GM23338 (cell line): ENCODE data around the gene LCTL. TPM values are rescaled to one million over a fixed set of nuclear protein-coding genes. Genes with fewer than 3 reads are reported as not detected.

Experiments
- ATAC-seq: fragments of 200-7000 bp; cut with Tn5 transposase; 3 replicates; pipeline ENCODE4 v1.9.1; 2020
- DNase-seq: peaks from one replicate; pipeline ENCODE4 v3.0.0-alpha.2; 2015; ENCODE audit warnings: low spot score
- H2AFZ ChIP-seq: fragments of 200-600 bp; sonication (generic); 2 replicates; pipeline ENCODE4 v1.8.0; 2016; ENCODE audit warnings: antibody characterized with exemption, mild to moderate bottlenecking, moderate library complexity
- H3F3A ChIP-seq: fragments of 200-600 bp; sonication (generic); replicated peaks from 2 replicates; pipeline ENCODE4 v1.8.0; 2017; ENCODE audit warnings: antibody characterized with exemption, mixed run types, low read depth
- H3K27ac ChIP-seq: fragments of 200-600 bp; sonication (generic); 2 replicates; pipeline ENCODE4 v1.6.1; 2016; ENCODE audit warnings: low read depth
- H3K27me3 ChIP-seq: fragments of 200-600 bp; sonication (generic); 2 replicates; pipeline ENCODE4 v1.8.0; 2016; ENCODE audit warnings: mild to moderate bottlenecking, mixed run types, moderate library complexity; ENCODE audit not compliant: insufficient read depth
- H3K36me3 ChIP-seq: fragments of 200-600 bp; sonication (generic); 2 replicates; pipeline ENCODE4 v1.8.0; 2016; ENCODE audit warnings: mild to moderate bottlenecking; ENCODE audit not compliant: insufficient read depth
- H3K4me1 ChIP-seq: fragments of 200-600 bp; sonication (generic); 2 replicates; pipeline ENCODE4 v1.8.0; 2016; ENCODE audit warnings: mild to moderate bottlenecking, moderate library complexity; ENCODE audit not compliant: insufficient read depth
- H3K4me2 ChIP-seq: fragments of 200-600 bp; sonication (generic); 2 replicates; pipeline ENCODE4 v1.7.1; 2017; ENCODE audit warnings: mixed run types
- H3K4me3 ChIP-seq: fragments of 200-600 bp; sonication (generic); 2 replicates; pipeline ENCODE4 v1.6.1; 2016; ENCODE audit warnings: mixed run types
- H3K79me2 ChIP-seq: fragments of 200-600 bp; sonication (generic); replicated peaks from 2 replicates; pipeline ENCODE4 v1.8.0; 2017; ENCODE audit warnings: mild to moderate bottlenecking; ENCODE audit not compliant: insufficient read depth
- H3K9me2 ChIP-seq: fragments of 200-600 bp; sonication (generic); 2 replicates; pipeline ENCODE4 v1.8.0; 2017; ENCODE audit not compliant: insufficient read depth
- H4K20me1 ChIP-seq: fragments of 200-600 bp; sonication (generic); replicated peaks from 2 replicates; pipeline ENCODE4 v1.8.0; 2017; ENCODE audit warnings: mild to moderate bottlenecking; ENCODE audit not compliant: insufficient read depth
- H3K27ac Mint-ChIP-seq: 2 replicates; pipeline ENCODE4 v1.8.0; 2020; ENCODE audit warnings: inconsistent platforms, mild to moderate bottlenecking, moderate library complexity, mixed read lengths
- H3K27me3 Mint-ChIP-seq: 3 replicates; pipeline ENCODE4 v1.8.0; 2022; ENCODE audit warnings: low read depth, mild to moderate bottlenecking, moderate library complexity, mixed read lengths, inconsistent platforms; ENCODE audit not compliant: insufficient read depth, poor library complexity
- H3K36me3 Mint-ChIP-seq: 3 replicates; pipeline ENCODE4 v1.8.0; 2021; ENCODE audit warnings: low read depth, mild to moderate bottlenecking, inconsistent platforms, moderate library complexity, mixed read lengths
- H3K4me1 Mint-ChIP-seq: 3 replicates; pipeline ENCODE4 v1.8.0; 2020; ENCODE audit warnings: mild to moderate bottlenecking, inconsistent platforms, mixed read lengths
- H3K4me3 Mint-ChIP-seq: 3 replicates; pipeline ENCODE4 v1.8.0; 2021; ENCODE audit warnings: moderate library complexity, mild to moderate bottlenecking, inconsistent platforms, mixed read lengths
- H3K9me3 Mint-ChIP-seq: 3 replicates; pipeline ENCODE4 v1.8.0; 2020; ENCODE audit warnings: moderate library complexity, mild to moderate bottlenecking, inconsistent platforms, mixed read lengths
- CREB1 ChIP-seq: fragments of 250-450 bp; sonication (Bioruptor Pico); IDR thresholded peaks from 2 replicates; pipeline ENCODE4 v1.5.0; 2020; ENCODE audit warnings: low read depth, mild to moderate bottlenecking, moderate library complexity
- EZH2 ChIP-seq: fragments of 200-600 bp; sonication (generic); IDR thresholded peaks from one replicate; pipeline ENCODE4 v1.8.0; 2017; ENCODE audit warnings: antibody characterized with exemption, mild to moderate bottlenecking, low read depth; ENCODE audit not compliant: unreplicated experiment
- EZH2phosphoT487 ChIP-seq: fragments of 200-600 bp; sonication (generic); IDR thresholded peaks from one replicate; pipeline ENCODE4 v1.8.1; 2018; ENCODE audit warnings: antibody characterized with exemption; ENCODE audit not compliant: unreplicated experiment
- JUNB ChIP-seq: IDR thresholded peaks from one replicate; pipeline ENCODE4 v1.6.1; 2016; ENCODE audit warnings: antibody characterized with exemption; ENCODE audit not compliant: unreplicated experiment
- NANOG ChIP-seq: IDR thresholded peaks from 2 replicates; pipeline ENCODE4 v1.6.1; 2016; ENCODE audit warnings: antibody characterized with exemption, borderline replicate concordance
- POLR2AphosphoS5 ChIP-seq: IDR thresholded peaks from 2 replicates; pipeline ENCODE4 v1.6.1; 2016; ENCODE audit warnings: antibody characterized with exemption, low read depth
- STAT1 ChIP-seq: IDR thresholded peaks from one replicate; pipeline ENCODE4 v1.6.1; 2016; ENCODE audit warnings: antibody characterized with exemption; ENCODE audit not compliant: unreplicated experiment
- ZNF114 ChIP-seq: fragments of 250-450 bp; sonication (Bioruptor Pico); IDR thresholded peaks from 2 replicates; pipeline ENCODE4 v1.5.0; 2020; ENCODE audit warnings: mild to moderate bottlenecking, moderate library complexity
- ZNF331 ChIP-seq: fragments of 250-450 bp; sonication (Bioruptor Pico); IDR thresholded peaks from 2 replicates; pipeline ENCODE4 v1.5.0; 2020; ENCODE audit warnings: low read depth, mild to moderate bottlenecking, moderate library complexity
- polyA plus RNA-seq: library from polyadenylated mRNA; unstranded; fragments of >200 nt; fragmentation: Nextera tagmentation; extraction: Ambion mirVana; gene quantifications from 2 replicates; pipeline ENCODE4 v1.2.1, GENCODE V29; 2016
- total RNA-seq: library from RNA; depleted of rRNA; stranded (reverse); fragments of >200 nt; shearing (Covaris generic); gene quantifications from 2 replicates; pipeline ENCODE4 v1.2.3, GENCODE V29; 2014
- TF ChIP-seq, protein P1 (sequence below): IDR thresholded peaks from 2 replicates; pipeline ENCODE4 v1.6.1; 2016; ENCODE audit warnings: antibody characterized with exemption
- TF ChIP-seq, protein P2 (sequence below): fragments of 250-450 bp; sonication (Bioruptor Pico); IDR thresholded peaks from 2 replicates; pipeline ENCODE4 v1.5.0; 2020; ENCODE audit warnings: mild to moderate bottlenecking, moderate library complexity
- TF ChIP-seq, protein P3 (sequence below): IDR thresholded peaks from one replicate; pipeline ENCODE4 v1.6.1; 2018; ENCODE audit warnings: antibody characterized with exemption; ENCODE audit not compliant: unreplicated experiment
- TF ChIP-seq, protein P4 (sequence below), 2 experiments: fragments of 200-600 bp in 1 of 2; sonication (generic) in 1 of 2; conservative IDR thresholded peaks; 2 replicates each; pipeline versions ENCODE4 v1.5.1 to v1.6.1; 2016 to 2017; ENCODE audit warnings: antibody characterized with exemption in 2 of 2, low read depth in 2 of 2, mild to moderate bottlenecking in 2 of 2, moderate library complexity in 1 of 2

Gene LCTL
- total and polyA plus RNA-seq, 2 experiments from 2014 or later, result 2.3 to 5.6 TPM

DNA sequence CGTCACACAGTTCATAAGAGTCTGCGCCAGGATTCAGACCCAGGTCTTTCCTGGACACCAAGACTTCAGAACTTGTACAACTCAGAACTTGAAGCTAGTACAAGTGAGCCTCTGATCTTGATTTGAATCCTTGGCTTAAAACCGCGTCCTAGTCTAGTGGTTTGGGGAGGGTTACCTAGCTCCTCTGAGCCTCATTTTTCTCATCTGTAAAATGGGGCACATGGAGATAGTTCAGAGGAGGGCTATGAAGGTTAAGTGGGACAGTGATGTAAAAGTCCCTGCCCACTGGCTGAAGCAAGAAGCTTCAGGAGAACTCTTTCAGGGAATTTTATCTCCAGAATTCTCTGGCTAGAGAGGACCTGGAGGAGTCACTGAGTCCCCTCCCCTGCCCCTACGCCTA is 48.7 kb upstream of the LCTL start:
- Mint-ChIP-seq H3K36me3 (no peaks in the 10 kb centered on the region), H3K9me3 (no peaks in the 10 kb centered on the region), H3K27ac (no peak overlapping the region), H3K27me3 (peaks cover 5% of the 10 kb centered on the region), H3K4me3 (no peak overlapping the region), H3K4me1 (peaks cover 22% of the 10 kb centered on the region)
- peaks cover 19% of the 10 kb centered on the region for H3K4me1 ChIP-seq
- no peaks in the 10 kb centered on the region for H3K79me2 ChIP-seq
- H3K9me2 ChIP-seq, result no peaks in the 10 kb centered on the region
- no peak for ATAC-seq
- no peak overlapping the region for H2AFZ ChIP-seq
- H4K20me1 ChIP-seq, result no peaks in the 10 kb centered on the region
- DNase-seq, result no peak
- no peak overlapping the region for H3K27ac ChIP-seq
- H3K4me3 ChIP-seq, result no peak overlapping the region
- no peaks in the 10 kb centered on the region for H3K27me3 ChIP-seq
- TF ChIP-seq, protein P1, sequence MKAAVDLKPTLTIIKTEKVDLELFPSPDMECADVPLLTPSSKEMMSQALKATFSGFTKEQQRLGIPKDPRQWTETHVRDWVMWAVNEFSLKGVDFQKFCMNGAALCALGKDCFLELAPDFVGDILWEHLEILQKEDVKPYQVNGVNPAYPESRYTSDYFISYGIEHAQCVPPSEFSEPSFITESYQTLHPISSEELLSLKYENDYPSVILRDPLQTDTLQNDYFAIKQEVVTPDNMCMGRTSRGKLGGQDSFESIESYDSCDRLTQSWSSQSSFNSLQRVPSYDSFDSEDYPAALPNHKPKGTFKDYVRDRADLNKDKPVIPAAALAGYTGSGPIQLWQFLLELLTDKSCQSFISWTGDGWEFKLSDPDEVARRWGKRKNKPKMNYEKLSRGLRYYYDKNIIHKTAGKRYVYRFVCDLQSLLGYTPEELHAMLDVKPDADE, result no peak
- no peak for TF ChIP-seq STAT1
- TF ChIP-seq NANOG, result no peak
- TF ChIP-seq POLR2AphosphoS5, result no peak
- TF ChIP-seq JUNB, result no peak
- TF ChIP-seq EZH2phosphoT487, result no peak
- TF ChIP-seq, protein P2, sequence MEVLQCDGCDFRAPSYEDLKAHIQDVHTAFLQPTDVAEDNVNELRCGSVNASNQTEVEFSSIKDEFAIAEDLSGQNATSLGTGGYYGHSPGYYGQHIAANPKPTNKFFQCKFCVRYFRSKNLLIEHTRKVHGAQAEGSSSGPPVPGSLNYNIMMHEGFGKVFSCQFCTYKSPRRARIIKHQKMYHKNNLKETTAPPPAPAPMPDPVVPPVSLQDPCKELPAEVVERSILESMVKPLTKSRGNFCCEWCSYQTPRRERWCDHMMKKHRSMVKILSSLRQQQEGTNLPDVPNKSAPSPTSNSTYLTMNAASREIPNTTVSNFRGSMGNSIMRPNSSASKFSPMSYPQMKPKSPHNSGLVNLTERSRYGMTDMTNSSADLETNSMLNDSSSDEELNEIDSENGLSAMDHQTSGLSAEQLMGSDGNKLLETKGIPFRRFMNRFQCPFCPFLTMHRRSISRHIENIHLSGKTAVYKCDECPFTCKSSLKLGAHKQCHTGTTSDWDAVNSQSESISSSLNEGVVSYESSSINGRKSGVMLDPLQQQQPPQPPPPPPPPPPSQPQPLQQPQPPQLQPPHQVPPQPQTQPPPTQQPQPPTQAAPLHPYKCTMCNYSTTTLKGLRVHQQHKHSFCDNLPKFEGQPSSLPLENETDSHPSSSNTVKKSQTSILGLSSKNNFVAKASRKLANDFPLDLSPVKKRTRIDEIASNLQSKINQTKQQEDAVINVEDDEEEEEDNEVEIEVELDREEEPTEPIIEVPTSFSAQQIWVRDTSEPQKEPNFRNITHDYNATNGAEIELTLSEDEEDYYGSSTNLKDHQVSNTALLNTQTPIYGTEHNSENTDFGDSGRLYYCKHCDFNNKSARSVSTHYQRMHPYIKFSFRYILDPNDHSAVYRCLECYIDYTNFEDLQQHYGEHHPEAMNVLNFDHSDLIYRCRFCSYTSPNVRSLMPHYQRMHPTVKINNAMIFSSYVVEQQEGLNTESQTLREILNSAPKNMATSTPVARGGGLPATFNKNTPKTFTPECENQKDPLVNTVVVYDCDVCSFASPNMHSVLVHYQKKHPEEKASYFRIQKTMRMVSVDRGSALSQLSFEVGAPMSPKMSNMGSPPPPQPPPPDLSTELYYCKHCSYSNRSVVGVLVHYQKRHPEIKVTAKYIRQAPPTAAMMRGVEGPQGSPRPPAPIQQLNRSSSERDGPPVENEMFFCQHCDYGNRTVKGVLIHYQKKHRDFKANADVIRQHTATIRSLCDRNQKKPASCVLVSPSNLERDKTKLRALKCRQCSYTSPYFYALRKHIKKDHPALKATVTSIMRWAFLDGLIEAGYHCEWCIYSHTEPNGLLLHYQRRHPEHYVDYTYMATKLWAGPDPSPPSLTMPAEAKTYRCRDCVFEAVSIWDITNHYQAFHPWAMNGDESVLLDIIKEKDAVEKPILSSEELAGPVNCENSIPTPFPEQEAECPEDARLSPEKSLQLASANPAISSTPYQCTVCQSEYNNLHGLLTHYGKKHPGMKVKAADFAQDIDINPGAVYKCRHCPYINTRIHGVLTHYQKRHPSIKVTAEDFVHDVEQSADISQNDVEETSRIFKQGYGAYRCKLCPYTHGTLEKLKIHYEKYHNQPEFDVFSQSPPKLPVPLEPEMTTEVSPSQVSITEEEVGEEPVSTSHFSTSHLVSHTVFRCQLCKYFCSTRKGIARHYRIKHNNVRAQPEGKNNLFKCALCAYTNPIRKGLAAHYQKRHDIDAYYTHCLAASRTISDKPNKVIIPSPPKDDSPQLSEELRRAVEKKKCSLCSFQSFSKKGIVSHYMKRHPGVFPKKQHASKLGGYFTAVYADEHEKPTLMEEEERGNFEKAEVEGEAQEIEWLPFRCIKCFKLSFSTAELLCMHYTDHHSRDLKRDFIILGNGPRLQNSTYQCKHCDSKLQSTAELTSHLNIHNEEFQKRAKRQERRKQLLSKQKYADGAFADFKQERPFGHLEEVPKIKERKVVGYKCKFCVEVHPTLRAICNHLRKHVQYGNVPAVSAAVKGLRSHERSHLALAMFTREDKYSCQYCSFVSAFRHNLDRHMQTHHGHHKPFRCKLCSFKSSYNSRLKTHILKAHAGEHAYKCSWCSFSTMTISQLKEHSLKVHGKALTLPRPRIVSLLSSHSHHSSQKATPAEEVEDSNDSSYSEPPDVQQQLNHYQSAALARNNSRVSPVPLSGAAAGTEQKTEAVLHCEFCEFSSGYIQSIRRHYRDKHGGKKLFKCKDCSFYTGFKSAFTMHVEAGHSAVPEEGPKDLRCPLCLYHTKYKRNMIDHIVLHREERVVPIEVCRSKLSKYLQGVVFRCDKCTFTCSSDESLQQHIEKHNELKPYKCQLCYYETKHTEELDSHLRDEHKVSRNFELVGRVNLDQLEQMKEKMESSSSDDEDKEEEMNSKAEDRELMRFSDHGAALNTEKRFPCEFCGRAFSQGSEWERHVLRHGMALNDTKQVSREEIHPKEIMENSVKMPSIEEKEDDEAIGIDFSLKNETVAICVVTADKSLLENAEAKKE (CRISPR knock-in tag), result no peak
- TF ChIP-seq, protein P3, sequence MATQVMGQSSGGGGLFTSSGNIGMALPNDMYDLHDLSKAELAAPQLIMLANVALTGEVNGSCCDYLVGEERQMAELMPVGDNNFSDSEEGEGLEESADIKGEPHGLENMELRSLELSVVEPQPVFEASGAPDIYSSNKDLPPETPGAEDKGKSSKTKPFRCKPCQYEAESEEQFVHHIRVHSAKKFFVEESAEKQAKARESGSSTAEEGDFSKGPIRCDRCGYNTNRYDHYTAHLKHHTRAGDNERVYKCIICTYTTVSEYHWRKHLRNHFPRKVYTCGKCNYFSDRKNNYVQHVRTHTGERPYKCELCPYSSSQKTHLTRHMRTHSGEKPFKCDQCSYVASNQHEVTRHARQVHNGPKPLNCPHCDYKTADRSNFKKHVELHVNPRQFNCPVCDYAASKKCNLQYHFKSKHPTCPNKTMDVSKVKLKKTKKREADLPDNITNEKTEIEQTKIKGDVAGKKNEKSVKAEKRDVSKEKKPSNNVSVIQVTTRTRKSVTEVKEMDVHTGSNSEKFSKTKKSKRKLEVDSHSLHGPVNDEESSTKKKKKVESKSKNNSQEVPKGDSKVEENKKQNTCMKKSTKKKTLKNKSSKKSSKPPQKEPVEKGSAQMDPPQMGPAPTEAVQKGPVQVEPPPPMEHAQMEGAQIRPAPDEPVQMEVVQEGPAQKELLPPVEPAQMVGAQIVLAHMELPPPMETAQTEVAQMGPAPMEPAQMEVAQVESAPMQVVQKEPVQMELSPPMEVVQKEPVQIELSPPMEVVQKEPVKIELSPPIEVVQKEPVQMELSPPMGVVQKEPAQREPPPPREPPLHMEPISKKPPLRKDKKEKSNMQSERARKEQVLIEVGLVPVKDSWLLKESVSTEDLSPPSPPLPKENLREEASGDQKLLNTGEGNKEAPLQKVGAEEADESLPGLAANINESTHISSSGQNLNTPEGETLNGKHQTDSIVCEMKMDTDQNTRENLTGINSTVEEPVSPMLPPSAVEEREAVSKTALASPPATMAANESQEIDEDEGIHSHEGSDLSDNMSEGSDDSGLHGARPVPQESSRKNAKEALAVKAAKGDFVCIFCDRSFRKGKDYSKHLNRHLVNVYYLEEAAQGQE, result no peak
- no peak for TF ChIP-seq CREB1 (CRISPR knock-in tag)
- TF ChIP-seq, protein P4, sequence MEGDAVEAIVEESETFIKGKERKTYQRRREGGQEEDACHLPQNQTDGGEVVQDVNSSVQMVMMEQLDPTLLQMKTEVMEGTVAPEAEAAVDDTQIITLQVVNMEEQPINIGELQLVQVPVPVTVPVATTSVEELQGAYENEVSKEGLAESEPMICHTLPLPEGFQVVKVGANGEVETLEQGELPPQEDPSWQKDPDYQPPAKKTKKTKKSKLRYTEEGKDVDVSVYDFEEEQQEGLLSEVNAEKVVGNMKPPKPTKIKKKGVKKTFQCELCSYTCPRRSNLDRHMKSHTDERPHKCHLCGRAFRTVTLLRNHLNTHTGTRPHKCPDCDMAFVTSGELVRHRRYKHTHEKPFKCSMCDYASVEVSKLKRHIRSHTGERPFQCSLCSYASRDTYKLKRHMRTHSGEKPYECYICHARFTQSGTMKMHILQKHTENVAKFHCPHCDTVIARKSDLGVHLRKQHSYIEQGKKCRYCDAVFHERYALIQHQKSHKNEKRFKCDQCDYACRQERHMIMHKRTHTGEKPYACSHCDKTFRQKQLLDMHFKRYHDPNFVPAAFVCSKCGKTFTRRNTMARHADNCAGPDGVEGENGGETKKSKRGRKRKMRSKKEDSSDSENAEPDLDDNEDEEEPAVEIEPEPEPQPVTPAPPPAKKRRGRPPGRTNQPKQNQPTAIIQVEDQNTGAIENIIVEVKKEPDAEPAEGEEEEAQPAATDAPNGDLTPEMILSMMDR (conservative IDR thresholded peaks at IDR 0.05; ENCODE audit: low read depth in 2 of 2), result no peak
- TF ChIP-seq ZNF114 (CRISPR knock-in tag), result no peak
- TF ChIP-seq ZNF331 (CRISPR knock-in tag), result no peak
- no peak for TF ChIP-seq EZH2
- no peak overlapping the region for H3K4me2 ChIP-seq
- H3K36me3 ChIP-seq, result no peaks in the 10 kb centered on the region
- 0 out of 2 replicates have a peak, but pooled peaks cover 1% of the 10 kb centered on the region for H3F3A ChIP-seq
